GM12801 (cell line): Measurements from ENCODE around the gene RAG2.

Source experiments
- TF ChIP-seq, protein P1 (sequence below): IDR thresholded peaks from one replicate; pipeline ENCODE4 v1.5.1; 2011; ENCODE audit warnings: control low read depth; ENCODE audit not compliant: insufficient read length; ENCODE audit errors: extremely low read depth

The RAG2 gene

GRCh38 chr11:36596880-36597279 lies 1.2 kb downstream of the RAG2 start:
- TF ChIP-seq, protein P1, sequence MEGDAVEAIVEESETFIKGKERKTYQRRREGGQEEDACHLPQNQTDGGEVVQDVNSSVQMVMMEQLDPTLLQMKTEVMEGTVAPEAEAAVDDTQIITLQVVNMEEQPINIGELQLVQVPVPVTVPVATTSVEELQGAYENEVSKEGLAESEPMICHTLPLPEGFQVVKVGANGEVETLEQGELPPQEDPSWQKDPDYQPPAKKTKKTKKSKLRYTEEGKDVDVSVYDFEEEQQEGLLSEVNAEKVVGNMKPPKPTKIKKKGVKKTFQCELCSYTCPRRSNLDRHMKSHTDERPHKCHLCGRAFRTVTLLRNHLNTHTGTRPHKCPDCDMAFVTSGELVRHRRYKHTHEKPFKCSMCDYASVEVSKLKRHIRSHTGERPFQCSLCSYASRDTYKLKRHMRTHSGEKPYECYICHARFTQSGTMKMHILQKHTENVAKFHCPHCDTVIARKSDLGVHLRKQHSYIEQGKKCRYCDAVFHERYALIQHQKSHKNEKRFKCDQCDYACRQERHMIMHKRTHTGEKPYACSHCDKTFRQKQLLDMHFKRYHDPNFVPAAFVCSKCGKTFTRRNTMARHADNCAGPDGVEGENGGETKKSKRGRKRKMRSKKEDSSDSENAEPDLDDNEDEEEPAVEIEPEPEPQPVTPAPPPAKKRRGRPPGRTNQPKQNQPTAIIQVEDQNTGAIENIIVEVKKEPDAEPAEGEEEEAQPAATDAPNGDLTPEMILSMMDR = no peak

DNA sequence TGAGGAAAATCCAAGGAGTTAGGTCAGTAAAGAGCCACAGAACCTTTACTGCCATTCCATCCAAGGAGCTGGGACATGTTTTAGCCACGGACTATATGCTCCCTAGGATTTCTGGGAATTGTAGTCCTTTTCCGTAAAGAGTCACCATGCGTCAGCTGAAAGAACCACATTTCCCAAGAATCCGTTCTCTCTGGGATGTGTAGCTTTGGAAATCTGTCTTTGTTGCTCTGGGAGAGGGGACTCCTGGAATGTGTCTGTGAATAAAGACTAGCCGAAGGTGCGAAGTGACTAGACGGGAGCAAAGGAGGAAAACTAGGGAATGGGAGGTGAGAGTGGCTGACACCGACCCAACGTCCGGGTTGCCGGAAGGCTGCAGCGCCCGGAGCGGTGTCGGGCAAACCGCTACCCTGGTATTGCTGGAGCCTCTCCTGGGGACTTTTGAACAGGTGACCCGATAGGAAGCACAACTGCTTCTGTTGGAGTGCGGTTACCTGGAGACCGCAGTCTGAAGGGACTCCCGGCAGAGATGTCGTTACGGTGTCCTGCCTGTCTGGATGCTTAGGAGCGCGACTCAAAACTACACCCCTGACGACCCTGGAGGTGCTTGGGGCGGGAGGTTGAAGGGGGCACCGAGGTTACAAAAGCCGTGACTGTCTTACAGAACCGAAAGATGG lies 3.6 kb downstream of the RAG2 start, which contains the start of gene IFTAP:
IFTAP (plus strand) TSS at position 187 of the 674 bp plus-strand sequence. CDS start 15,602 bp downstream, outside the sequence.
- TF ChIP-seq, protein P1 = no peak

- TF ChIP-seq, protein P1 = no peak
These were observed 6.6 kb downstream of the RAG2 start for GRCh38 chr11:36591433-36591832.

DNA sequence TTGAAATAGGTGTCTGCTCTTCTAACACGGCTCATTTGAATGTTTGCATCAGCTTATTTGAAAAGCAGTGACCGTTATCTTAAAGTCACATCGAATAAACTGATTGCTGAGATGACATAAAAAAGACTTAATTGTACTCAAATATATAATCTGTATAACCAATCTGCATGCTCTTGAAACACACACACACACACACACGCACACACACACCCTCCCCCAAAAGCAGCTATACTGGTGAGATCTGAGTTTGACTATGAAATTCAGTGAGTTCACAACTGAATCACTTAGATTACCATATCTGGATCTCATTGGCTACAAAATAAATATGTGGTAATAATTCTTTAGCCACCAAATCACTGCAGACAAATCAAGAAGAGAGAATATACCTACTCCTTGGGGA lies 7.5 kb downstream of the RAG2 start:
- TF ChIP-seq, protein P1 = no peak

- TF ChIP-seq, protein P1 = no peak
These were observed 9.9 kb downstream of the RAG2 start for GRCh38 chr11:36588099-36588498.

DNA sequence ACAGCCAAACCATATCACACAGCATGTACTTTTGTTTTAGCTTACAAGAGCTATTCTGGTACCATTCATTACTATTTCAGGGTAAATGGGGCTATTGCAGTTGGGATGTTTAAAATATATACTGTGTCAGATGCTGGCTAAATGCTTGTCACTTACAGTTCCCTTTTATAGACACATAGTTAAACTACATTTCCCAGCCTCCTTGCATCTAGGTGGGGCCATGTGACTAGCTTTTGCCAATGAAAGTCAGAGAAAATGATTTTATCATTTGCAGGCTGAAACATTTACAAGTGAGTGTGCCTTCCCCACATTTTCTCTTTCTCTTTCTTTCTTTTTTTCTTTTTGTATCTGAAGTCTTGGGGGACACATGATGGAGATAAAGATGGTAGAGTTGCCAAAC lies 11.5 kb downstream of the RAG2 start:
- TF ChIP-seq, protein P1 = no peak

GRCh38 chr11:36583667-36584066 lies 14.4 kb downstream of the RAG2 start:
- TF ChIP-seq, protein P1 = no peak
